ENCODE data around the gene OR52N4. TPM values are rescaled to one million over a fixed set of nuclear protein-coding genes. Genes with fewer than 3 reads are reported as not detected.
"Not testable (repeated sequence)": the region's sequence is repeated elsewhere in the genome, so short reads cannot be mapped to it uniquely, and the experiment has no call there.

OR52N4 gene
- total and polyA plus RNA-seq, 4 donors: 0.14 TPM; not detected in 3

GRCh38 chr11:5712507-5712906 lies 41.5 kb upstream of the OR52N4 start:
- WGBS: 46% methylated on average over 1 of the region's 1 CpG
- no peak overlapping the region for H3K4me3 ChIP-seq (ENCODE audit: low read depth in 1 of 3, low read length in 3 of 3)

GRCh38 chr11:5713695-5714094 lies 40.3 kb upstream of the OR52N4 start:
- H3K27ac ChIP-seq (ENCODE audit: low read depth in 1 of 2, low read length in 2 of 2): no peak overlapping the region
- no peak overlapping the region for H3K9ac ChIP-seq (ENCODE audit: low read depth in 1 of 2, low read length in 2 of 2)
- H3K4me1 ChIP-seq (ENCODE audit: control insufficient read depth in 4 of 4, insufficient read depth in 4 of 4, low read length in 3 of 4): no peaks in the 10 kb centered on the region
- DNase-seq (ENCODE audit: low spot score): no peak
- H3K9me3 ChIP-seq (ENCODE audit: control insufficient read depth in 4 of 4, low read length in 3 of 4): no peaks in the 10 kb centered on the region
- TF ChIP-seq RAD21 (IDR thresholded peaks at IDR 0.05) (no peak), REST (IDR thresholded peaks at IDR 0.05) (no peak), HNF4A (conservative IDR thresholded peaks at IDR 0.05) (no peak), RXRA (IDR thresholded peaks at IDR 0.05) (no peak), HNF4G (IDR thresholded peaks at IDR 0.05) (no peak), CTCF (IDR thresholded peaks at IDR 0.05; ENCODE audit: low read depth, low read length, missing input control) (no peak), YY1 (IDR thresholded peaks at IDR 0.05) (no peak)
- no peak overlapping the region for H3K4me3 ChIP-seq (ENCODE audit: low read depth in 1 of 3, low read length in 3 of 3)
- peaks cover 0 to 5% (median 3%) of the 10 kb centered on the region in 4 donors for H3K36me3 ChIP-seq (ENCODE audit: control insufficient read depth in 4 of 4, insufficient read depth in 3 of 4, low read depth in 1 of 4, low read length in 3 of 4)
- WGBS: 77% methylated on average over 5 of the region's 5 CpGs
- no peaks in the 10 kb centered on the region for H3K27me3 ChIP-seq (ENCODE audit: control insufficient read depth in 4 of 4, insufficient read depth in 4 of 4, low read length in 3 of 4)

More at GRCh38 chr11:5712507-5712906, 41.5 kb upstream of the OR52N4 start:
- Histone ChIP-seq H3K27ac (ENCODE audit: low read depth in 1 of 2, low read length in 2 of 2) (no peak overlapping the region), H3K9me3 (ENCODE audit: control insufficient read depth in 4 of 4, low read length in 3 of 4) (no peaks in the 10 kb centered on the region), H3K9ac (ENCODE audit: low read depth in 1 of 2, low read length in 2 of 2) (no peak overlapping the region), H3K36me3 (ENCODE audit: control insufficient read depth in 4 of 4, insufficient read depth in 3 of 4, low read depth in 1 of 4, low read length in 3 of 4) (peaks cover 3 to 10% (median 5%) of the 10 kb centered on the region in 4 donors), H3K4me1 (ENCODE audit: control insufficient read depth in 4 of 4, insufficient read depth in 4 of 4, low read length in 3 of 4) (no peaks in the 10 kb centered on the region), H3K27me3 (ENCODE audit: control insufficient read depth in 4 of 4, insufficient read depth in 4 of 4, low read length in 3 of 4) (no peaks in the 10 kb centered on the region)
- no peak for DNase-seq (ENCODE audit: low spot score)
- TF ChIP-seq RAD21 (IDR thresholded peaks at IDR 0.05): peak; percentile 77 to 78
- TF ChIP-seq ATF3 (IDR thresholded peaks at IDR 0.05): no peak
- TF ChIP-seq SP1 (IDR thresholded peaks at IDR 0.05): no peak
- TF ChIP-seq CTCF (IDR thresholded peaks at IDR 0.05; ENCODE audit: low read depth, low read length, missing input control): peak; percentile 49

- H3K27ac ChIP-seq (ENCODE audit: low read depth in 1 of 2, low read length in 2 of 2); H3K27me3 ChIP-seq (ENCODE audit: control insufficient read depth in 4 of 4, insufficient read depth in 4 of 4, low read length in 3 of 4); H3K9me3 ChIP-seq (ENCODE audit: control insufficient read depth in 4 of 4, low read length in 3 of 4); H3K4me3 ChIP-seq (ENCODE audit: low read depth in 1 of 3, low read length in 3 of 3); H3K36me3 ChIP-seq (ENCODE audit: control insufficient read depth in 4 of 4, insufficient read depth in 3 of 4, low read depth in 1 of 4, low read length in 3 of 4); DNase-seq (ENCODE audit: low spot score); H3K9ac ChIP-seq (ENCODE audit: low read depth in 1 of 2, low read length in 2 of 2); H3K4me1 ChIP-seq (ENCODE audit: control insufficient read depth in 4 of 4, insufficient read depth in 4 of 4, low read length in 3 of 4): not testable (repeated sequence)
- WGBS: 89% methylated on average over 1 of the region's 1 CpG
These were observed 37.5 kb upstream of the OR52N4 start for GRCh38 chr11:5716518-5716917.

All from liver (tissue), 9 donors.